ENCODE results near the gene CDKAL1.
"Not testable (repeated sequence)": the region's sequence is repeated elsewhere in the genome, so short reads cannot be mapped to it uniquely, and the experiment has no call there.

The CDKAL1 gene

DNA sequence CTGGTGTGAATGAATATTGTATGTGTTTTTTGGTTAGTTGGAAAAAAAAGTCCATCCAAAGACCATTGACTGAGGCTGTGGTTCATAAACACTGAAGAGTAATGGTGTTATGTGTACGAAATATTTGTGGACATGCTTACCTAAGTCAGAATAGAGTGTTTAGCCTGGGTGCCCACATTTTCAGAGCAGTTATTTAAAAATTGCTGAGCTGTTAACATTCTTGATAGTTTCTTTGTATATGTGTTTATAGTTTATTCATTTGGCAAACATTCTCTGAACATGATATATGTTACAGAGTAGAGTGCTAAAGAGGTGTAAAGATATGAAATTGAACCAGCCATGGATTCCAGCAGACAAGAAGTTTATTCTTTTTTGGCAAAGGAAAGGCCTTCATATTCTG, 20.6 kb downstream of the CDKAL1 start:
- no peak for DNase-seq

DNA sequence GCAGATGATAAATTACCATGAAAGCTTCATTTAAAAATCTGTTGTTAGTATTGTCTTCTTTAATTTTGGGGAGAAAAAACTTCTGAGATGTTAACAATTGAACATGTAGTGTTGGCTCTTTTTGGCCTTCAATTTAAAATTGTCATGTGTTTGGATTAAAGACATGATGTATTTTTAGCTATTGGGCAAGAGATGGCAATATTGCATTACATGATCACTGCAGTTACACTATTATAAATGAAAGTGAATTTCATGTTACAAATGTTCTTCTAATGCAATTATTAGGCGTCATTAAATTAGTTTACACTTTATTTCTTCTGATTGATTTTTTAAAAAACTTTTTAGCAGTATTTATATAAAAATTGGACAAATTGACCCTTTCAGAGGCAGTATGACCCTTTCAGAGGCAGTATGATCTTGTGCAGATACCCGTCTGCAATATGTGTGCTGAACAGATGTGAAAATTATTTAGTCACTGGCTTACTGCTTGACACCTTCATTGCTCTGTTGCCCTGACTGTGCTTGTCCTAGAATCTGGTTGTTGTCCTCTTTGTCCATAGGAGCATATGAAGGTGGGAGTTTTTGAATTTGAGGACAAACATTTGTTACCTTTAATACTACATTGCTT, 25.8 kb downstream of the CDKAL1 start:
- no peak for DNase-seq

DNA sequence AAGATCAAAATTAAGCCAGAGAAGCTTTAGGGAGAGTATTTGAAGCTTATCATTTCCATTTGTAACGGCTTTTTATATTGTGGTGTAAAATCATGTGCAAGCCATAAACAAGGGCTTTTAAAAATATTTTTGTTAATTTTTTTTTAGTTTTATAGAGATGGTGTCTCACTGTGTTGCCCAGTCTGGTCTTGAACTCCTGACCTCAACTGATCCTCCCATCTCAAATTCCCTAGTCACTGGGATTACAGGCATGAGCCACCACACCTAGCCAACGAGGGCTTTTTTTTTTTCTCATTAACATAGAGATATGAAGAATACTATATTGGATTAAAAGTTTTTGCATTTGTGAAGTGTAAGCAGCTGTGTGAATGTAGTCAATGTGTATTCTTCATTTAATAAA, 29.1 kb downstream of the CDKAL1 start:
- no peak for DNase-seq

DNA sequence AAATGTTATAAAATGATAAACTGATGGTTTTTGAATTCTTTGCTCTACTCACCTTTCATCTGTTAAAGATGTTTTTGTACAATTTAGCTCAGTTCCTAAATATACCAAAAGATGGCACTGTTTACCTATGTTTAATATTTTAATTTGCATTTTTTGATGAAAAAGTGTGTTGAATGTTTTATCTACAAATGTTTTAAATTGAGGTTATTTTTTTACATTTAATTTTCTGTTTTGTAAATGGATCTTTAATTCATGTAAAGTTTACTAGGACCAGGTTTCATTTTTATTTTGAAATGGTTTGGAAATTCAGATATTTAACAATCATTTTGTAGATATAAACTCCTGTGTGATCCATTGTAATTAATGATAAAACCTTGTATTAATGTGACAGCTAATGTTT, 30.0 kb downstream of the CDKAL1 start:
- peak in 1 of 2 experiments; percentile 37 for DNase-seq

DNA sequence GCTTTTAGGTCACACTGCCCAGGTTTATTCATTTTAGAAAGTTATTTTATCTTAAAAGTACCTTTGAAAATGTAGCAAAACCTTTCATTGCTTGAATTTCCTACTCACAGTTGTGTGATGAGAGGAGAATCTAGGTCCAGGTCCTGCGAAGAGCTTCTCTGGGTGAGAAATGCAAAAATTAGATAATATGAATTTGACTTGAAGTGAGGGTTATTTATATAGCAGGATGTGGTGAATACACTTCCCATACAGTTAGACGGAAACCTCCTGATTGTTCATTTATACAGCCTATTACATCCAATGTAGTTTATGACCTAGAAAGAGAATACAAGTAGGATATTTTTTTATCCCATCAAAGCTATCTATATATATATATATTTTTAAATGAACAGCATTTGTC, 30.5 kb downstream of the CDKAL1 start:
- DNase-seq, result no peak

DNA sequence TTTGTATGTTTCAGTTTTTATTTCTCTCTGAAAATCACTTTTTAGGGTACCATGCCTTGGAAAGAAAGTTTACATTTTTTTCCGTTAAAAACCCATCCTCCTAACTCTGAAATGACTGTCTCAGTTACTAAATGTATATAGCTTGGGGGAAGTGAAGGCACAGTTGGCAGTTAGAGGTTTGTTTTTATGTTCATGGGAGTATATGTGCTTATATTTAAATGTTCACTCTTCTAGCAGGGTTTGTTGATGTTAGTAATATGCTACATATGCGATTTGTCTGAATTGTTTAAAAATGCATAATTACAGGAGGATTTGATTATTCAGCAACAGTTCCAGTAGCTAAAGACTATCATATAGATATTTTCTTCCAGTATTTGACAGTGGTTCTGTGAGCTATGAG, 31.1 kb downstream of the CDKAL1 start:
- DNase-seq, result no peak

DNA sequence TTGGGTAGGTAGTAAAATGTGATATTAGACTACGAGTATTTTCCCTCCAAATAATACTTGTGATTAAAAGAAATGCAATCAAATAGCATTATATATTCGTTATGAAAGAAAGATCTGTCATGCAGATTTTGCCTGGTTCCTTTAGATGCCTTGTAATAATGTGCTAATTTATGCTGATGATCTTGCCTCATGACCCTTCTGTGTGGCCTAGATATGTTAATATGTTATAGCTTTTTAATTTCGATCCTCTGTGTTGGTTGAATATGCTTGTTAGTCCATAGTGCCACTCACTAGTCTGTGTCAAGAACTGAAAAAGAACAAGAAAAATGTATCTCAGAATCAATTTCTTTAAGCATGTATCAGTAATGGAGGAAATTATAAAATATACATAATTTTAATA, 31.9 kb downstream of the CDKAL1 start:
- DNase-seq, result no peak

DNA sequence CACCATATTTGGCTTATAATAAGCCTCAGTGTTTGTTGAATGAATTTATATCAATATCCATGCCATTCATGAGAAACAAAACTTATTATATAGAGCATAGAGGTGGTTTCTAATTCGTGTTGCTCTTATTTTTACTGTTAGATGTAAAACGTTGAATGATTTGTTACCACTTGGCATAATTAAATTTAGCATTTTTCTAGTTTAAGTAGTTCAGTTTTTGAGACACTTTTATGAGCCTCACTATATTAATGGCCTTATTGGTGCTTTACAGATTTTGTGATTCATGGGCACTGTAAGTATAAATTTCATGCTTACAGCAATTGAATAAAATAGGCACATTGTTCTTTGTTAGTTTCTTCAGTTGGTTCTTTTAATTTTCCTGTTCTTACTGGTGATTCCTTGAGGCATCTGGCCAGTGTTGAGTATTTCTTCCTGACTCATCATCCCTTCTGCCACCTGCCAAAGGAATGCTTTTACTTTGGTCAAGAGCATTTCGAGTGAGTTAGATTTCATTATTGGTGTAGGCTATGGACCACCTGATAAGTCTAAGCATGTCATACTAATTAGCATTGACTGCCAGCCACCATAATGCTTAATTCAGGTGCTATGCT, 34.8 kb downstream of the CDKAL1 start:
- DNase-seq, result no peak

DNA sequence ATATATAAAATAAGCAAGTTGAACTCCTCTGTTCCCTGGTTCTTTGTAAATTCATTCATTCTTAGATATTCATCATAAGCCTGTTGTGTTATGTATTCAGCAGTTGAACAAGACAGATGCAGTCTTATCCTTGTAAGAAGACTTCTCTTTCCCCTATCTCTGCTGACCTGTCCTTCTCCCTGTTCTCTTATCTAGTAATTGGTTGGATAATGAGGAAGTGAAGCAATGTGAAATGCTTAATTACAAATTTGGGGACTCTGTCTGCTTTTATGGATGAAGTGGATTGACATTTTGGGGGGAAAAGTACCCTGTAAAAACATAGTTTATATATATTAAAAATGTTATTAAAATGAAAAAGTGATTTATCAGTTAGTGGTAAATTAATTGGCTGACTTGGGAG, 37.0 kb downstream of the CDKAL1 start:
- no peak for DNase-seq

DNA sequence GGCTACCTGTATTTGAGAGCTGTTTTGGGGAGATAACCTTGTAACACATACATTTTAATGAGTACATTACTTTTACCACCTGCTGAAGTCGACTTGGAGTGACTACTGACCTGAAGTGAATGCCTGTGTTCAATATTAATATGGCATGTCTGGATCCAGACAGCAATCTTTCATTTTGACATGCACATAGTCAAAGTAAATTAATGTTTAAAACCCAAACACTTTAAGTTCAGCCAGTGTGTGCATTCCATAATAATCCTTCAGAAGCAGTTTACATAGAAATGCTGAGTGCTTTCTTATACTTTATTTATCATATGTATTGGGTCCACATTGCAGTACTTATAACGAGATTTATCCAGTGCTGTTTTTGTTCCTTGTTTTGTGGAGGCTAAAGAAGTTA, 38.0 kb downstream of the CDKAL1 start:
- no peak for DNase-seq

DNA sequence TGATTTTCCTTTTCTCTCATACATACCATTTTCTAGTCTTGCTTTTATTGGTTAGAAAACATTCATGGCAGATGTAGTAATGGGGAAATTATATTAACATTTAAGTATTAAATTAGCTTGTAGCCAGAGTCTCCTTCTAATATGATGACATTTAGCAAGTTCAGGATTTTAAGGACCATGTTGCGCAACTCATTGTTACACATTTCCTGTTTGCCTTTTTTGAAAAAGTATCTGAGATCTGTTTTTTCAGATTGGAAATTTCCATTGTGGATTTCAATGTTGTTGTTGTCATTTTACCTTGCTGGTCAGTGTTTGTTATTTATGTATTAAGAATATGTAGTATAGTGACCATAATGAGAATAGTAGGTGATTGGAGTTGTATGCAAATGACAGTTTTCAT, 38.7 kb downstream of the CDKAL1 start:
- DNase-seq, result no peak

DNA sequence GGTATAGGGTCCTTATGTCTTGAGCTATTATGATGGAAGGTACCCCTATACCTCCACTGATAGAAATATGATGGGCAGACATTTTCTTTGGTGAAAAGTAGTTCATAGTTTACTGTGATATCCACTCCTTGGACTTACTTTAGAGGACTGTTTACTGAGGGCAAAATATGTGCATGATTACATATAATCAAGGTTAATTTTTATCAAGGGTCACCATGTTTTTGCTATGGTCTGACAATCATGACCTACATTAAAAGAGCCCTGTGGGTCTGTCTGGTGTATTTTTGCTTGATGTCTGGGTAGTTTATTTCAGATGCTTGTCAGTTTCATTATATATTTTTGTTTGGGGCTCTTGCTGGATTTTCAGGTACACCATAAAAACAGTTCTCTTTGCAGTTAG, 40.1 kb downstream of the CDKAL1 start:
- no peak for DNase-seq

DNA sequence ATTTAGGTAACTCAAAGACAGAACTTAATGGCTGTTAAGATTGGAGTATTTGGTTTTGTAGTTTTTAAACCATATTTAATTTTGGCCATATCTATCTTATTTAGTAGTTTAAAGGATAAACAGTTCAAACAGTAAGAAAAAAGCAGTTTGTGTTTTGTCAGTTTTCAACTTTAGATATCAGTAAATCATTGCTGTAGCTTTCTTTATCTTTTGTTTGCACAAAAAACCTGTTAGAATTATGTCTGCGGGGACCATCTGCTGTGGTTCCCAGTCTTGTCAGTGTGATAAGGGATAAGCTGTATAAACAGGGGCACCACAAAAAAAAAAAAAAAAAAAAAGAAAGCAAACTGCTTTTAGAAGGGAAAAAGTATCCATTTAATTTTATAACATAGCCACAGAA, 40.9 kb downstream of the CDKAL1 start:
- DNase-seq, result no peak

DNA sequence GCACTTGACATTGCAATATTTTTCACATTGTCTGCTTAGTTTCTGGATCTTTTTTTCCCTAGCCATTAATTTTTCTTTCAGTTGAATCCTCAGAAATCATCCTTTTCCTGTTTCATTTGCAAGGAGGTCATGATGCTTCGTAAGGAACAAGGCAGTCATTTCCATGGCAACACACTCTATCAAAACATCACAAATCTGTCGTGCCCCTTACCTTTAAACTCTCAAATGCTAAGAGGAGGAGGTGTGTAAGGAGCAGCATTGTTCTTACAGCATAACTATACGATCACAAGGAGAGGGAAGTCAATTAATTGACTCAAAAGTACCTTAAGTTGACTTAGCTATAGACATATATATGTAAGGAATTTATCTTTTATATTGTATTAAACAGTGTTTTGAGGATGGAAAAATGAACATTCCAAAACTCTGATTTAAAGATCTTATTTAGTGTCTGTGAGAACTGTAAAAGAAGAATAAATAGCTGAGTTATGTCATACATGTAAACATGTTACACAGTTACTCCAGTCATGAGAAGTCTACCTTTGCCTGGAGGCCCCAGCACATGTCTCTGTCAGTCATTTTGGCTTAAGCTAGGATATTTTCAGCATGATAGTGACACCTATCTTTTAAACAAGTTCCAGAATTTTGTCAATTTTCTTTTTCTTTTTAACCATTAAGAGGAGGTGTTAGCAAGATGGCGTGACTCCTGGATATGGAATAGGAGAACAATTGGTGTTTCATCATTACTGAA, 41.6 kb downstream of the CDKAL1 start:
- DNase-seq, result no peak

DNA sequence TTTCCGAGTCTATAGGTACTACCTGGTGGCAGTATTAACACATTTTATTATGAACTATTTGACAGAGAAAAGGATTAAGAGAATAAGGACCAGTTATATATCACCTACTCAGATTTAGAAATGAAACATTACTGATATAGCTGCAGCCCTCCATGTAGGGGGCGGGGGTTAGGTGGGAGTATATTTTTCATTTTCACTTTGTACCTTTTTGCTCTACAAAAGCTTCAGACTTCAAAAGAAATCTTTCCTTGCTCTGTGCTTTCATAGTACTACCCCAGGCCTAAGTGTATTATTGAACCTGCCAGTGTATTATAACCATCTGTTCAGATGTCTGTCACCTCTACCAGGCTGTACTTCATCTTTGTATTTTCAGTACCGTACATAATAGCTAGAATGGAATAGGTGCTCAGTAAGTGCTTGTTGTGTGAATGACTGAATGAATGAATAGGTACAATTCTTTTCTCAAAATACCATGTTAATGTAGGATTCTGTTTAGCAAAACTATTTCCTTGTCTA, 43.0 kb downstream of the CDKAL1 start:
- DNase-seq, result no peak

DNA sequence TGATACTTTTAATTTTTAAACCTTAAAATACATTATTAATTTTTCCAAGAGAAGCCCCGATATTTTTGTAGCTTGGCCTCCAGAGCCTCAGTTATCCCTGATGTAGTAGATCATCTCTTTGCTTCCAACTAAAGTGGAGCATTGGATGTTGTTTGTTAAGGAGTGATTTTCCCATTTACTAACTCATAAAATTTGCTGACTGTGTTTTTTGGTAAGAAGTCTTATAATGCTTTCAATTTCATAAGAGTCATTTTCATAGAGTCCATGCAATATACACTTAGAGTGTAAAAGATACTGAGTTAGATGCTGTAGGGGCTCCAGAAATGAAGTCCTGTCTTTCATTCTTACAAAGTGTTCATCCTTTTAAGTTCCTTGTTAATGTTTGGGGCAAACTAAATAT, 46.8 kb downstream of the CDKAL1 start:
- no peak for DNase-seq

DNA sequence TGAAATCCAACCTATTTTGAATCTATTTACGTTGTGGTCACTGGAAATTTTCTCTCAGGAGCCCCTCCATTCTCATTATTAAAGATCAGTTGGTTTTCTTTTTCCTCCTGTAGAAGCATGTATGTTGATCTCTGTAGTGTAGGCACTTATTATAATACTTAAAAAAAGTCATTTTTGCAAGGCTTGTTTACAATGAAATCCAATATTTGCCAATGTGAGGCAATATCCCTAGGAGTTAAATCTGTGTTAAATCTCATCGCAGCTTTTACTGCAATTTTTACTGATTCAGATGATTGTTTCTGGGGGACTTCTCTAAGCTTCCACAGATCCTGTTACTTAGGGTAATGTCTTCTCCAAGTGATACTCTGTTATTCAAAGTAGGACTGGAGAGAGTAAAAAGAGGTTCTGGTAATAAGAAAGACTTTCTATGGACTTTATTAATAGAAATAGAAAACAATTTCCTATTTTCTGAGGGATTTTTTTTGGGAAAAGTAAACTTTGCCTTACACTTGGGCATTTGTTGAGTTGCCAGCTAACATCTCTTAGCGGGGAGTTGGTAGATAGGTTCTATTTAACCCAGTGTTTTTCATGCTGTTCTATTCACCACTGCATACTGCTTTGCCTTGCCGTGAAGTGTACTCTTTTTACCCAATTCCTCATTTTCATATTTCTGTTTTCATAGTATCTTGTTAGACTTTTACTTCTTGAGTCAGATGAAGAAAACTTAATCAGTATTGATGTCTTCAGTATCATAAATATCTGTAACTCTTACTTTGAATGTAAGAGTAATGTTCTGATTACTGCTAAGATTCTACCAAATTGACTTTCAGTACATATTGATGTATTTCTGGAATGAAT, 48.6 kb downstream of the CDKAL1 start:
- no peak for DNase-seq

DNA sequence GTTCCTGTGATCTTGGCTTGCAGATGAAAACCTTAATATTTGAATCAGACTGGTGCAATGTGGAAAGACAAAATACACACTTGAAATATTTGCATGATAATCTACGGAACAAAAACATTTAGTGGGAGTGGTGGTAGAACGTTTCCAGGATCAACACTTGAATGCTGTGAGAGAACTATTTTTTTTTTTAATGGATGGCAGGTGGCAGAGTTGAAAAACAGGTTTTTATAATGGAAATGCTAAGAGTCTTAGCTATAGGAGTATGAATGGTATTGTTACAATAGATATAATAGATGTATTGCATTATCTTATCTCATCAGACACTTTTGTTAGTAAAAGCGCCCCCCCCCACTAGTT, 49.2 kb downstream of the CDKAL1 start:
- DNase-seq, result peak; percentile 22 to 43

DNA sequence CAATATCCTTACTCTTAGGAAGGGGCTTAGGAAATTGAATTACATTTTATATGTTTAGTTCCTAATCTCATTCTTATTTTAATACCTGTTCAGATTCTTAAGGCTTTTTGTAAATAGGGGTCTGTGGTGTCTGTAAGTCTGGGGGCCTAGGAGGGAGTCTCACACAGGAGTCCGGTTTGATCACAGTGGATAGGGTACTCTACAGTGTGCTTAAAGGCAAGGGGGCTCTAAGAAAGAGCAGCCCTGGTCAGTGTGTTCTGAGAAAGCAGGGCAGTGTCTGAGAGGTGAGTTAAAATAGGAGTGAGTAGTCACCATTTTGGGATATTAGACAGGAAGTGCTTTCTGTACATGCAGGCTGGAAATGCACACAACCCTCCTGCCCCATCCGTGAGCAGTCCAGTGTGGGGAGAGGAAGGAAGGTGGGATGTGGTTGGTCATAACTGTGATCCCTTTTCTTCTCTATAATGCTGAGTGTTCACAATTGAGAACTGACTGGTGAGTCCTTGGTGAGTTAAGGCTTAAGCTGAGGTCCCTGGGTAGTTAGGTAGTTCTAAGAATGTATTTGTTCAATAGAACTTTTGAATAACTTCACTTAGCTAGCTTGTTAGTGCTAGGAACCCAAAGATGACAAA, 50.0 kb downstream of the CDKAL1 start:
- no peak for DNase-seq

DNA sequence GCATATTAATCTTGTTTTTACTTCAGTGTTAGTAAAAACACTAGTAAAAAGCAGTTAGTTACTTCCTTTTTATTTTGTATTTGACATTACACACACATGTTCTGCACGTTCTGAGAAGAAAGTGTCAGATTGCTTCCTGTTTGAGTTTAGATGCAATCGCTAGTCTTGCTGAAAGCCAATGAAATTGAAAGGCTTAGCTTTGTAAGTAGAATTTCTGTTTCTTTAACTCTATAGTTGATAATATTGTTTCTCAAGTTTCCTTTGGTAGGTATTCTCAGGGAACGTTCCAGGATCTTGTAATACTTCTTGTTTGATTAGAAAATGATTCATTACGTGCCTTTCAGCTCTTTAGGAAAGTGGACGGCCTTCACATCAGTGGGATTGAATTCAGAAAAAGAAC, 55.0 kb downstream of the CDKAL1 start:
- no peak for DNase-seq

DNA sequence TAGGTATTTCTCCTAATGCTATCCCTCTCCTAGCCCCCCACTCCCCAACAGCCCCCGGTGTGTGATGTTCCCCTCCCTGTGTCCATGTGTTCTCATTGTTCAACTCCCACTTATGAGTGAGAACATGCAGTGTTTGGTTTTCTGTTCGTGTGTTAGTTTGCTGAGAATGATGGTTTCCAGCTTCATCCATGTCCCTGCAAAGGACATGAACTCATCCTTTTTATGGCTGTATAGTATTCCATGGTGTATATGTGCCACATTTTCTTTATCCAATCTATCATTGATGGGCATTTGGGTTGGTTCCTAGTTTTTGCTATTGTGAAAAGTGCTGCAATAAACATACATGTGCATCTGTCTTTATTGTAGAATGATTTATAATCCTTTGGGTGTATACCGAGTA, 56.2 kb downstream of the CDKAL1 start:
- DNase-seq, result not testable (repeated sequence)

DNA sequence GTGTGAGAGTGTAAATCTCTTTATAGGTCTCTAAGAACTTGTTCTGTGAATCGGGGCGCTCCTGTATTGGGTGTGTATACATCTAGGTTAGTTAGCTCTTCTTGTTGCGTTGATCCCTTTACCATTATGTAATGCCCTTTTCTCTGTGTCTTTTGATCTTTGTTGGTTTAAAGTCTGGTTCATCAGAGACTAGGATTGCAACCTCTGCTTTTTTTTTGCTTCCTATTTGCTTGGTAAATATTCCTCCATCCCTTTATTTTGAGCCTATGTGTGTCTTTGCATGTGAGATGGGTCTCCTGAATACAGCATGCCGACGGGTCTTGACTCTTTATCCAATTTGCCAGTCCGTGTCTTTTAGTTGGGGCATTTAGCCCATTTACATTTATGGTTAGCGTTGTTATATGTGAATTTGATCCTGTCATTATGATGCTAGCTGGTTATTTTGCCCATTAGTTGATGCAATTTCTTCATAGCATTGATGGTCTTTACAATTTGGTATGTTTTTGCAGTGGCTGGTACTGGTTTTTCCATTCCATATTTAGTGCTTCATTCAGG, 60.1 kb downstream of the CDKAL1 start:
- DNase-seq, result not testable (repeated sequence)

Data from NCI-H1930 (cell line).